Non-pigmented ciliary epithelial cell (primary cell): Measurements from ENCODE around the gene PPP2R2B.
A peak's percentile ranks its signal among the peaks of the same experiment; 100 is the strongest.

ENCODE experiments used
- DNase-seq: peaks from one replicate; pipeline ENCODE4 v3.0.0-alpha.2; 2010; ENCODE audit warnings: low read depth

PPP2R2B gene

DNA sequence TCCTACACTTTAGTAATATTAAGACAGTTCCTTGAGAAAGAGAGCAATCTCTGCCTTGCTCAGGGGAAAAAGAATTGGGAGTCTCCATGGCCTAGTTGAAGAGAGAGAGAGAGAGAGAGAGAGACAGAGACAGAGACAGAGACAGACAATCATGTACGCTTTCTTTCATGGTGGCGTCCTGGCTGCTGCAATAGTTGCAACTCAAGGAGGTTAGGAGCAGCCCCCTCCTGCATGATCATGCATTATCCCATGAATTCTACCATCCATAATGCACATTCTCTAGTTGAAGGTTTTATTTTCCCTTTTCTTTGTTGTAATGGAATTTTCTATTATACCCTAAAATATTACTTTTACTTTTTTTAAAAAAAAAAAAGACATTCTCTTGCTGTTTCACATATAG is 50.7 kb downstream of the PPP2R2B start:
- no peak for DNase-seq

- peak; percentile 17 for DNase-seq
Measured at GRCh38 chr5:146825033-146825432, 53.5 kb downstream of the PPP2R2B start.

DNA sequence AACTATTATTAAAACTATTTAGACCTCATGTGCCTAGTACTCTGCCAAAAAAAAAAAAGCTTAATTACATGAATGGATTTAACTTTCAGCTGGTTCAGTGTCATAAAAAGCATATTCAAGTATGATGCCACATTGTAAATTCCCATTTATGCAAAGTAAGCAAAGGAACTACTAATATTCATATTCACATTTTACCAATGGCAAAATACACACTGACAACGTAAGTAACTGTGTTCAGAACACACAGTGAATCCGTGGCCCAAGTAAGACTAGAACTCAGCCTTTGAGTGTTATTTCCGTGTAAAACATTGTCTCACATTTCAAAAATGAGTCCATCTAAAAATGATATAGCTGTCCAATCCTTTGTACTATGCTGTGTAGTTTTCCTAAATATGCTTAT is 56.8 kb downstream of the PPP2R2B start:
- no peak for DNase-seq

GRCh38 chr5:146820987-146821386 is 57.6 kb downstream of the PPP2R2B start:
- no peak for DNase-seq

GRCh38 chr5:146818822-146819221 is 59.7 kb downstream of the PPP2R2B start:
- no peak for DNase-seq

- no peak for DNase-seq
Measured at GRCh38 chr5:146817973-146818372, 60.6 kb downstream of the PPP2R2B start.

GRCh38 chr5:146816775-146817387 is 61.7 kb downstream of the PPP2R2B start:
- DNase-seq, result no peak

GRCh38 chr5:146815411-146815810 is 63.1 kb downstream of the PPP2R2B start:
- DNase-seq, result no peak

DNA sequence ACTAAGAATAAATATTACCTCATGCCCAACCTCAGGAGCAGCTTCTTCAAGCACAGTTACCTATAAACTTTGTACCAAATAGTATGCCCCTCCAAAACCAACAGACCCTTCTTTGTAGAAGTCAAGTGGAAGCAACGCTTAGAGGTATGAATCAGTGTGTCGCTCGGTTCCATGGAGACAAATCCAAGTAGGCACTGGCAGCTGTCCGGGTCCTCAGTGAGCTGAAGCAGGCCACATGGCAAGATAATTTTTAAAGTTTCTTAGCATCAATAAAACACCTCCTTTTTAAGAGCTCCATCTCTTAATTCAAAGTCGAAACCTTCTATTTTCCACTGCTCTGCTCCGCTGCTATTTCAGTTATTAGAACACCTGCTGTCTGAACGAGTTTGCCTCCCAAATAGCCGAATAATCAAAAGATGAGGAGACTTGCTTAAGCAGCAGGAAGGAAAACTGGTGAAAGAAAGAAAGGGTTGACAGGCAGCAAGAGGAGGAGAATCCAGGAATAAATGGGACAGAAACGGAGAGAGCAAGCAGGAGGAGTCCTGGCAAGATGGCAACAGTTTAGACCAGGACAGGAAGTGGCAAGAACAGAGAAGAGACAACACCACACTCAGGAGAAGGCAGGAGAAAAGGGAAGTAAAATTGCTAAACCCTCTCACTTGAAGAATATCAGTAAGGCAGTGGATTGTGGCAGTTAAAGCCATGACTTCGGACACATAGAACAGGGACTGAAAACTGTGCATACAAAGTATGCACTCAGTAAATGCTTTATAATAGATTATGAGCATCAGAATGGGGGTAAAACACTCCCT is 65.0 kb downstream of the PPP2R2B start:
- DNase-seq, result no peak

DNA sequence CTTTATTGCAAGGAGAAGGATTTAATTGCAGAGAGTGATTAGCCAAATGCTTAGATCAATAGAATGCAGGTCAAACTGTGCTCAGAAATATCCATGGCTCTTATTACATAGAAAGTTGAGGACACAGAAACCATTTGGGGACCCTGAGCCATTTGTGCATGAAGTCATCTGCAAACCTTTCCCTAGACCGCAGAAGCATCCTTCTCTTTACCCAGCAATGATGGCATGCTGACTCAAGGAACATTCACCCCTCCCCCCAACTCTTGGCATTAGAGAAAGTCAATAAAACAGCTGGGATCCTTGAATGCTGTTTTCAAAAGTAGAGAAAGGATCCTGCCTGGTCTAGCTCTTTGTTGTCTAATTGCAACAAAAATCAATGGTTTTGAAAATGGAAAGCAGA is 73.5 kb downstream of the PPP2R2B start:
- no peak for DNase-seq

DNA sequence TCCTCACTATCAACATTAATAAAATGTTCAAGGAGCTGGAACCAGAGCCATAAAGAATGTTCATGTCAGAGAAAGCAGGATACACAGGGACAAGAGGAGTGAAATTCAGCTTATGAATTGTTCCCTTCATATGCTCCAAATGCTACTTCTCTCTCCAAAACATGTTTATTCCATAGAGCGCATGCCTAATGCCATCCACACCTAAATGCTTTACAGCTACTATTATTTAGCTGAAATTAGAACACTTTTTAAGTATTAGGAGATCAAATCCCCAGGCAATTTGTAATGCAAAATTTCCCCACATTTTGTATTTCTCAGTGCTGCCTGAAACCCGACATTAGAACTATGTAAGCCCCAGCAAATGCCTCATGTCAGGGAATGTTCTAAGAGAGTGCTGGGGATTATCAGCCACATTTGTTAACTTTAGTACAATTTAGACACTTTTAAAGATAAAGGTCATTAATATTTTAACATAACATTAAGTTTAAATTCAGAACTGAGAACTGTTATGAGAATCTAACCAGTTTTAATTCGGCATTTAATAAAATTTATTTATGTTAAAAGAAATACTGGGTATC is 75.5 kb downstream of the PPP2R2B start:
- DNase-seq, result no peak

GRCh38 chr5:146799671-146800070 is 78.9 kb downstream of the PPP2R2B start:
- DNase-seq, result no peak

- DNase-seq, result no peak
Measured at GRCh38 chr5:146799231-146799630, 79.3 kb downstream of the PPP2R2B start.

- no peak for DNase-seq
Measured at GRCh38 chr5:146797658-146798057, 80.9 kb downstream of the PPP2R2B start.

- DNase-seq, result no peak
Measured at GRCh38 chr5:146796911-146797310, 81.6 kb downstream of the PPP2R2B start.

DNA sequence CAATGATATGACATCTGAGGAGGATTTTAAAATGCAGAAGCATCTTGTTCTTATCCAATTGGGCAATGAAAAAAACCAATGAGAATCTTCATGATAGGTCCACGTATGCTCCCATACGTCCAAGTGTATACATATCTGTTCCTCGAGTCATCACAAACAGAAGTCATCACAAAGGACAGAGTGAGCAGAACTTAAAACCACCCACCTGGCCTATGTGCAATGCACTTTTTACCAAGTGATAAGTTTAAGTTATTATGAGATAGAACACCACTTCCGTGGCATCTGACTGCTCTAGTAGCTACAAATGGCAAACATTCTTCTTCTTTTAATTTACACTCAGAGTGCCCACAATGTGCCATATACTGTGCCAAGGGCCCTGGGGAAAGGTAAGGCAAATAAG is 82.4 kb downstream of the PPP2R2B start:
- no peak for DNase-seq

DNA sequence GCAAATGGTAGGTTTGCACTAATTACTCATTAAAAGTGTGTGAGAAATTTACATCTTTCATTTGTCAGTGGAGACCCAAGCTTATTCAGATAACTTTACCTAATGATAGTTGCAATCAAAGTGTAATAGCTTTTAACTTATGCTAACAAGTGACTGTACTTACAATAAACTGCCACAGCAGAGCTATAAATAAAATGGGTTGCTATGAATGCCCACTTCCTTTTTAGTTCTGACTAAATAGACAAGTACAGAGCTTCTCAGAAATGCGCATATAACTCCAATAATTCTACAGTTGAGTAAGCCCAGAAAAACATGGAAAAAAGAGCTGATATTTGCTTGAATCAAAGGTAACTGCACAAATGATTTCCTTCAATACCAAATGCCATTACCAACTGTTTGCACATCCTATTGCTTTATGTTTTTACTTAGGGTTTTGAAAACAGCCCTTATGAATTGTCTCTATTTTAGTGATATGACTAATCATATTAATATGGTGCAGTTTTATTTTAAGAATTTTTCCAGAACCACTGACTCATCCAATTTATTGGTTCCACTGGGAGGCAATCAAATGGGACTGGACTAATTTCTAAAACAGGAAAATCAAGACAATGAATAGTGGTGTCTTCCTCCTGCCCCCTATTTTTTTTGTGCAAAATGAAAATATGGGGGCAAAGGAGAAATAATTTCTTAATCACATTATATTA is 84.1 kb downstream of the PPP2R2B start:
- DNase-seq, result no peak

- DNase-seq, result no peak
Measured at GRCh38 chr5:146793709-146794108, 84.8 kb downstream of the PPP2R2B start.

- DNase-seq, result no peak
Measured at GRCh38 chr5:146791471-146791870, 87.1 kb downstream of the PPP2R2B start.

- no peak for DNase-seq
Measured at GRCh38 chr5:146789712-146790653, 88.6 kb downstream of the PPP2R2B start.

DNA sequence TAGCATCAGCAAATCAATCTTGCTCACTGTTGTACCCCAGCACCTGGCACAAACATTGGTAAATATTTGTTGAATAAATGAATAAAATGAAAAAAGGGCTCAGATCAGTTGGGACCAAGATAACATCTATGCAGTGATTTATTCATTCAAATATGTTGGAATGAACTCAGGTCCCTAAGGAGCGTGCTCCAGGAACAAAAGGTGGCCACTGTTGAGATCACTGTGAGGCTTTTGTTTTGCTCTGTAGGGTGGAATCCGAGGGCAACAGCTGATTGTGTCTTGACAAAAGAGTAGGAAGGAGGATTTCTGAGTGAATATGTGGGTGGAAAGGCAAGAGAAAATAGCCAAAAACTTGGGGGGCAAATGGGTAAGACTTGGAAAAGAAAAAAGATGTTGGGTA is 89.7 kb downstream of the PPP2R2B start:
- DNase-seq, result no peak

DNA sequence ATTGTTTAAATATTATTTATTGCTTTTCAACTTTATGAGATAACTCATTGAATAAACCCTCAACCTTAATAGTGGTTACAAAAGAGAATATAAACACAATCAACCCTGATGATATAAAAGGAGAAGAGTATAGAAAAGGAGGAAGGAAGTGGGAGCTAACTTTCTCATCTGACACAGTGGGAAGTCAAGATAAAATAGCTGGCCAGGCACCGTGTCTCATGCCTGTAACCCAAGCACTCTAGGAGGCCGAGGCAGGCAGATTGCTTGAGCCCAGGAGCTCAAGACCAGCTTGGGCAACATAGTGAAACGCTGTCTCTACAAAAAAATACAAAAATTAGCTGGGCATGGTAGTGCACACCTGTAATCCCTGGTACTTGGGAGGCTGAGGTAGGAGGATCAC is 93.5 kb downstream of the PPP2R2B start:
- DNase-seq, result no peak
